ENCODE data around the gene POMC.

Gene POMC

GRCh38 chr2:25188405-25188804 lies 20.0 kb upstream of the POMC start:
- H3K9ac ChIP-seq (ENCODE audit: low read length): no peak overlapping the region
- no peaks in the 10 kb centered on the region for H3K27me3 ChIP-seq (ENCODE audit: insufficient read depth, low read length)
- no peak overlapping the region for H3K4me2 ChIP-seq (ENCODE audit: low read length)
- no peaks in the 10 kb centered on the region for H3K4me1 ChIP-seq (ENCODE audit: insufficient read depth, low read length, severe bottlenecking)
- no peak overlapping the region for H3K27ac ChIP-seq (ENCODE audit: low read depth, low read length, poor library complexity, severe bottlenecking)
- no peaks in the 10 kb centered on the region for H3K9me3 ChIP-seq (ENCODE audit: low read length)
- H3K36me3 ChIP-seq (ENCODE audit: insufficient read depth, low read length): no peaks in the 10 kb centered on the region
- no peaks in the 10 kb centered on the region for H4K20me1 ChIP-seq (ENCODE audit: insufficient read depth, low read length)
- H3K4me3 ChIP-seq (ENCODE audit: low read depth, low read length, poor library complexity, severe bottlenecking): no peak overlapping the region
- H3F3A ChIP-seq (ENCODE audit: insufficient read depth, low read length): no peaks in the 10 kb centered on the region
- H3K79me2 ChIP-seq (ENCODE audit: insufficient read depth, low read length): no peaks in the 10 kb centered on the region
- no peaks in the 10 kb centered on the region for H3K9me2 ChIP-seq (ENCODE audit: low read depth, low read length)
- no peak overlapping the region for H2AFZ ChIP-seq (ENCODE audit: low read length)
- TF ChIP-seq CTCF (IDR thresholded peaks at IDR 0.05; ENCODE audit: low read length): no peak
- TF ChIP-seq EZH2 (IDR thresholded peaks at IDR 0.05; ENCODE audit: borderline replicate concordance, low read length): no peak

- Histone ChIP-seq H3K9ac (ENCODE audit: low read length) (no peak overlapping the region), H3K4me3 (ENCODE audit: low read depth, low read length, poor library complexity, severe bottlenecking) (no peak overlapping the region), H3K27me3 (ENCODE audit: insufficient read depth, low read length) (no peaks in the 10 kb centered on the region), H4K20me1 (ENCODE audit: insufficient read depth, low read length) (no peaks in the 10 kb centered on the region), H3F3A (ENCODE audit: insufficient read depth, low read length) (no peaks in the 10 kb centered on the region), H2AFZ (ENCODE audit: low read length) (no peak overlapping the region), H3K36me3 (ENCODE audit: insufficient read depth, low read length) (no peaks in the 10 kb centered on the region), H3K4me1 (ENCODE audit: insufficient read depth, low read length, severe bottlenecking) (no peaks in the 10 kb centered on the region), H3K79me2 (ENCODE audit: insufficient read depth, low read length) (no peaks in the 10 kb centered on the region), H3K9me3 (ENCODE audit: low read length) (no peaks in the 10 kb centered on the region), H3K9me2 (ENCODE audit: low read depth, low read length) (no peaks in the 10 kb centered on the region), H3K27ac (ENCODE audit: low read depth, low read length, poor library complexity, severe bottlenecking) (no peak overlapping the region), H3K4me2 (ENCODE audit: low read length) (no peak overlapping the region)
- TF ChIP-seq CTCF (IDR thresholded peaks at IDR 0.05; ENCODE audit: low read length) (no peak), EZH2 (IDR thresholded peaks at IDR 0.05; ENCODE audit: borderline replicate concordance, low read length) (no peak)
Measured at GRCh38 chr2:25187729-25188350, 19.5 kb upstream of the POMC start.

GRCh38 chr2:25184254-25184653 lies 15.9 kb upstream of the POMC start:
- Histone ChIP-seq H3K79me2 (ENCODE audit: insufficient read depth, low read length) (no peaks in the 10 kb centered on the region), H3K9me3 (ENCODE audit: low read length) (no peaks in the 10 kb centered on the region), H3K9ac (ENCODE audit: low read length) (no peak overlapping the region), H3K27me3 (ENCODE audit: insufficient read depth, low read length) (no peaks in the 10 kb centered on the region; the same call in 1 of the 2 replicates), H3K36me3 (ENCODE audit: insufficient read depth, low read length) (no peaks in the 10 kb centered on the region), H3K4me1 (ENCODE audit: insufficient read depth, low read length, severe bottlenecking) (no peaks in the 10 kb centered on the region), H3K4me3 (ENCODE audit: low read depth, low read length, poor library complexity, severe bottlenecking) (no peak overlapping the region), H4K20me1 (ENCODE audit: insufficient read depth, low read length) (no peaks in the 10 kb centered on the region), H3K9me2 (ENCODE audit: low read depth, low read length) (no peaks in the 10 kb centered on the region), H3K4me2 (ENCODE audit: low read length) (no peak overlapping the region), H2AFZ (ENCODE audit: low read length) (no peak overlapping the region), H3K27ac (ENCODE audit: low read depth, low read length, poor library complexity, severe bottlenecking) (no peak overlapping the region), H3F3A (ENCODE audit: insufficient read depth, low read length) (no peaks in the 10 kb centered on the region)
- TF ChIP-seq EZH2 (IDR thresholded peaks at IDR 0.05; ENCODE audit: borderline replicate concordance, low read length): no peak
- TF ChIP-seq CTCF (IDR thresholded peaks at IDR 0.05; ENCODE audit: low read length): no peak

Measured in OCI-LY1 (cell line).